Tibial nerve (tissue), 4 donors: Measurements from ENCODE around the gene UTF1. TPM values are rescaled to one million over a fixed set of nuclear protein-coding genes. Genes with fewer than 3 reads are reported as not detected.
"Not testable (repeated sequence)": the region's sequence is repeated elsewhere in the genome, so short reads cannot be mapped to it uniquely, and the experiment has no call there.

ENCODE experiments used
- DNase-seq, 2 donors: peaks; one replicate each; pipeline ENCODE4 v3.0.0-alpha.2; 2019; ENCODE audit warnings: low spot score in 2 of 2
- H3K27ac ChIP-seq, 4 donors: fragments of 200-600 bp; sonication (generic) in 3 of 4; one replicate each; pipeline ENCODE4 v1.5.1; 2017 to 2019; ENCODE audit warnings: mild to moderate bottlenecking in 1 of 4
- H3K27me3 ChIP-seq, 2 donors: fragments of 200-600 bp; sonication (generic) in 1 of 2; one replicate each; pipeline versions ENCODE4 v1.5.1 to v1.6.0; 2017 to 2019
- H3K36me3 ChIP-seq, 3 donors: fragments of 200-600 bp; sonication (generic); one replicate each; pipeline ENCODE4 v1.5.1; 2018 to 2019
- H3K4me1 ChIP-seq, 4 donors: fragments of 200-600 bp; sonication (generic) in 3 of 4; one replicate each; pipeline ENCODE4 v1.5.1; 2017 to 2019
- H3K4me3 ChIP-seq, 4 donors: fragments of 200-600 bp; sonication (generic) in 3 of 4; one replicate each; pipeline ENCODE4 v1.5.1; 2017 to 2019; ENCODE audit warnings: mild to moderate bottlenecking in 1 of 4, moderate library complexity in 1 of 4
- H3K9me3 ChIP-seq, 4 donors: fragments of 200-600 bp; sonication (generic) in 3 of 4; one replicate each; pipeline ENCODE4 v1.5.1; 2017 to 2019
- EP300 ChIP-seq, 2 donors: sonication (generic); formaldehyde crosslinking; IDR thresholded peaks; one replicate each; pipeline ENCODE4 v1.6.1; 2017; ENCODE audit warnings: antibody characterized with exemption in 2 of 2, mild to moderate bottlenecking in 1 of 2
- POLR2A ChIP-seq, 2 donors: fragments of 450-650 bp; IDR thresholded peaks; one replicate each; pipeline ENCODE4 v1.6.1; 2017; ENCODE audit warnings: antibody characterized with exemption in 2 of 2, mild to moderate bottlenecking in 2 of 2, moderate library complexity in 2 of 2
- WGBS, 2 donors: methylation state at CpG; one replicate each; pipeline ENCODE4 v1.1.5; 2018; 5-methylcytosine and 5-hydroxymethylcytosine counted together
- total RNA-seq, 4 donors: library from RNA; depleted of rRNA; stranded (reverse); fragments of >200 nt; gene quantifications; one replicate each; pipeline ENCODE4 v1.1.0, GENCODE V29; 2016
- TF ChIP-seq, protein P1 (sequence below), 5 experiments: fragments of 200-600 bp in 3 of 5; fragments of 450-650 bp in 2 of 5; sonication (generic) in 3 of 5; IDR thresholded peaks; one replicate each; pipeline ENCODE4 v1.5.1; 2016 to 2019; ENCODE audit warnings: antibody characterized with exemption in 5 of 5, mild to moderate bottlenecking in 3 of 5, moderate library complexity in 2 of 5

Gene UTF1
- total RNA-seq, 4 donors from 2014 or later: not detected

DNA sequence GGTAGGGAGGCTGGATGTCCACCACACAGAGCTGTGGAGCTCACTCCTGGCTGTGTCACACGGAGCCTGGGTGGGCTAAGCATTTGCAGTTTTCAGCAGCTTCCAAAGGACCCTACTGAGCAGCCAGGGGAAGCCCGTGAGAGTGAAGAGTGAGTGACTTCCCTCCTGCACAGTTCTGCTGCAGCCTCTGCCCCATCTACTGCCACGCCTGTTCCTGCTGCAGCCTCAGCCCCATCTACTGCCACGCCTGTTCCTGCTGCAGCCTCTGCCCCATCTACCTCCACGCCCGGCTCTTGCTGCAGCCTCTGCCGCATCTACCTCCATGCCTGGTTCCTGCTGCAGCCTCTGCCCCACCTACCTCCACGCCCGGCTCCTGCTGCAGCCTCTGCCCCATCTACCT, 34.4 kb downstream of the UTF1 start:
- H3K27me3 ChIP-seq: no peaks in the 10 kb centered on the region
- DNase-seq: no peak
- WGBS, 2 donors: 74 to 75% methylated on average over 9 of the region's 9 CpGs
- peaks cover 0 to 30% (median 0%) of the 10 kb centered on the region in 3 donors for H3K36me3 ChIP-seq
- H3K4me1 ChIP-seq: peaks cover 0 to 36% (median 22%) of the 10 kb centered on the region in 4 donors
- H3K27ac ChIP-seq: no peak overlapping the region
- H3K9me3 ChIP-seq: no peaks in the 10 kb centered on the region
- TF ChIP-seq, protein P1, sequence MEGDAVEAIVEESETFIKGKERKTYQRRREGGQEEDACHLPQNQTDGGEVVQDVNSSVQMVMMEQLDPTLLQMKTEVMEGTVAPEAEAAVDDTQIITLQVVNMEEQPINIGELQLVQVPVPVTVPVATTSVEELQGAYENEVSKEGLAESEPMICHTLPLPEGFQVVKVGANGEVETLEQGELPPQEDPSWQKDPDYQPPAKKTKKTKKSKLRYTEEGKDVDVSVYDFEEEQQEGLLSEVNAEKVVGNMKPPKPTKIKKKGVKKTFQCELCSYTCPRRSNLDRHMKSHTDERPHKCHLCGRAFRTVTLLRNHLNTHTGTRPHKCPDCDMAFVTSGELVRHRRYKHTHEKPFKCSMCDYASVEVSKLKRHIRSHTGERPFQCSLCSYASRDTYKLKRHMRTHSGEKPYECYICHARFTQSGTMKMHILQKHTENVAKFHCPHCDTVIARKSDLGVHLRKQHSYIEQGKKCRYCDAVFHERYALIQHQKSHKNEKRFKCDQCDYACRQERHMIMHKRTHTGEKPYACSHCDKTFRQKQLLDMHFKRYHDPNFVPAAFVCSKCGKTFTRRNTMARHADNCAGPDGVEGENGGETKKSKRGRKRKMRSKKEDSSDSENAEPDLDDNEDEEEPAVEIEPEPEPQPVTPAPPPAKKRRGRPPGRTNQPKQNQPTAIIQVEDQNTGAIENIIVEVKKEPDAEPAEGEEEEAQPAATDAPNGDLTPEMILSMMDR (IDR thresholded peaks at IDR 0.05): no peak
- no peak for TF ChIP-seq EP300 (IDR thresholded peaks at IDR 0.05)
- TF ChIP-seq POLR2A (IDR thresholded peaks at IDR 0.05): no peak
- H3K4me3 ChIP-seq: no peak overlapping the region

DNA sequence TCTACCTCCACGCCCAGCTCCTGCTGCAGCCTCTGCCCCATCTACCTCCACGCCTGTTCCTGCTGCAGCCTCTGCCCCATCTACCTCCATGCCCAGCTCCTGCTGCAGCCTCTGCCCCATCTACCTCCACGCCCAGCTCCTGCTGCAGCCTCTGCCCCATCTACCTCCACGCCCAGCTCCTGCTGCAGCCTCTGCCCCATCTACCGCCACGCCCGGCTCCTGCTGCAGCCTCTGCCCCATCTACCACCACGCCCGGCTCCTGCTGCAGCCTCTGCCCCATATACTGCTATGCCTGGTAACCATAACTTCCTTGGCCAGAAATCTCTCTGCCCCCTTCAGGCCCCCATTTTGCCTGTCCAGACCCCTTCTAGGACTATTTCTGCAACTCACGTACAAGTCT, 35.0 kb downstream of the UTF1 start:
- 79 to 84% methylated on average over 9 to 10 of the region's 10 CpGs for WGBS, 2 donors
- not testable (repeated sequence) for H3K9me3 ChIP-seq, H3K4me3 ChIP-seq, DNase-seq, H3K27me3 ChIP-seq, H3K27ac ChIP-seq
- H3K36me3 ChIP-seq: peaks cover 0 to 36% (median 0%) of the 10 kb centered on the region in 3 donors
- H3K4me1 ChIP-seq: peaks cover 0 to 30% (median 16%) of the 10 kb centered on the region in 4 donors

DNA sequence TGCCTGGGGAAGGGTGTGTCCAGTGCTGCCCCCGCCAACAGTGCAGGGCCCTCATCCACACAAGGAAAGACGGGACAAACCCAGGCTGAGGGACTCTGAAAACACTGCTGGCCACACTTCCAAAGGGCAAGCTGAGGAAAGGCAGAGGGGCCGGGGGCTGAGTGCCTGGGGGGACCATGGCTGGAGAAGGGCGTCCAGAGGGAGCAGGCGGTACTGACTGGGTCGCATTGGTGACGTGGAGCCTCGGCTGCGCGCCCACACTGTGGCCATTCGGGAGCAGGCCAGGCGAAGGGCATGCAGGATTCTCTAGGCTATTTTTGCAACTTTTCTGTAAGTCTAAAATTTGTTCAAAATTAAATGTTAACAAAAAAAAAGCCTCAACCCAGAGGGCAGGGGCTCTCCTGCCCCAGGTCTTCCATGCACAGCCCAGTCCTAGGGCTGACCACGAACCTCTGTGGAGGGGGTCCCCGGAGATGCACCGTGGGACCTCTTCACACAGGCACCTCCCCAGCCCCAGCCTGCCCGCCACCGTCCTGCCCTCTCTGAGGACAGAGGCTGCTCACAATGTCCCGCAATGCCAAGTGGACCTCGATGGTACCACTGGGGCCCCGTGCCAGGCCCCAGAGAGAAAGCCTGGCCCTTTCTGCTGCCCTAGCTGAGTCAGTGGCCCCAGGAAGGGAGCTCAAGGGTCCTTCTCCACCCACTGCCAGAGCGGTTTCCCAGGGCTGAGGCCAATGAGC, 36.2 kb downstream of the UTF1 start:
- H3K27ac ChIP-seq: no peak overlapping the region
- H3K9me3 ChIP-seq: no peaks in the 10 kb centered on the region
- DNase-seq: no peak
- peaks cover 0 to 47% (median 0%) of the 10 kb centered on the region in 3 donors for H3K36me3 ChIP-seq
- 82 to 85% methylated on average over 17 to 21 of the region's 21 CpGs for WGBS, 2 donors
- H3K4me1 ChIP-seq: peaks cover 0 to 18% (median 8%) of the 10 kb centered on the region in 4 donors
- no peak overlapping the region for H3K4me3 ChIP-seq
- H3K27me3 ChIP-seq: no peaks in the 10 kb centered on the region
- TF ChIP-seq EP300 (IDR thresholded peaks at IDR 0.05) (no peak), POLR2A (IDR thresholded peaks at IDR 0.05) (no peak)
- TF ChIP-seq, protein P1 (IDR thresholded peaks at IDR 0.05): no peak

- TF ChIP-seq, protein P1 (IDR thresholded peaks at IDR 0.05): no peak
- no peak for TF ChIP-seq EP300 (IDR thresholded peaks at IDR 0.05)
- no peak for TF ChIP-seq POLR2A (IDR thresholded peaks at IDR 0.05)
- H3K27me3 ChIP-seq: no peaks in the 10 kb centered on the region
- 72 to 79% methylated on average over 8 to 14 of the region's 14 CpGs for WGBS, 2 donors
- no peak overlapping the region for H3K4me3 ChIP-seq
- no peak for DNase-seq
- peaks cover 0 to 12% (median 5%) of the 10 kb centered on the region in 4 donors for H3K4me1 ChIP-seq
- peaks cover 0 to 58% (median 0%) of the 10 kb centered on the region in 3 donors for H3K36me3 ChIP-seq
- no peaks in the 10 kb centered on the region for H3K9me3 ChIP-seq
- no peak overlapping the region for H3K27ac ChIP-seq
Measured at GRCh38 chr10:133267293-133267692, 37.3 kb downstream of the UTF1 start.

- no peak for DNase-seq
- Histone ChIP-seq H3K27me3 (no peaks in the 10 kb centered on the region), H3K9me3 (no peaks in the 10 kb centered on the region), H3K4me1 (peaks cover 0 to 7% (median 3%) of the 10 kb centered on the region in 4 donors), H3K36me3 (peaks cover 0 to 63% (median 0%) of the 10 kb centered on the region in 3 donors), H3K4me3 (no peak overlapping the region), H3K27ac (no peak overlapping the region)
- 80 to 82% methylated on average over 6 to 20 of the region's 22 CpGs for WGBS, 2 donors
- no peak for TF ChIP-seq POLR2A (IDR thresholded peaks at IDR 0.05)
- no peak for TF ChIP-seq EP300 (IDR thresholded peaks at IDR 0.05)
- TF ChIP-seq, protein P1 (IDR thresholded peaks at IDR 0.05): no peak
Measured at GRCh38 chr10:133267829-133268228, 37.8 kb downstream of the UTF1 start.
